GM10847 (cell line): ENCODE data around the gene ARL6IP6.
A peak's percentile ranks its signal among the peaks of the same experiment; 100 is the strongest.

Experiments
- POLR2A ChIP-seq: IDR thresholded peaks from 2 replicates; pipeline ENCODE4 v1.6.1; 2011; ENCODE audit not compliant: insufficient read length; ENCODE audit errors: extremely low read depth

ARL6IP6 gene

DNA sequence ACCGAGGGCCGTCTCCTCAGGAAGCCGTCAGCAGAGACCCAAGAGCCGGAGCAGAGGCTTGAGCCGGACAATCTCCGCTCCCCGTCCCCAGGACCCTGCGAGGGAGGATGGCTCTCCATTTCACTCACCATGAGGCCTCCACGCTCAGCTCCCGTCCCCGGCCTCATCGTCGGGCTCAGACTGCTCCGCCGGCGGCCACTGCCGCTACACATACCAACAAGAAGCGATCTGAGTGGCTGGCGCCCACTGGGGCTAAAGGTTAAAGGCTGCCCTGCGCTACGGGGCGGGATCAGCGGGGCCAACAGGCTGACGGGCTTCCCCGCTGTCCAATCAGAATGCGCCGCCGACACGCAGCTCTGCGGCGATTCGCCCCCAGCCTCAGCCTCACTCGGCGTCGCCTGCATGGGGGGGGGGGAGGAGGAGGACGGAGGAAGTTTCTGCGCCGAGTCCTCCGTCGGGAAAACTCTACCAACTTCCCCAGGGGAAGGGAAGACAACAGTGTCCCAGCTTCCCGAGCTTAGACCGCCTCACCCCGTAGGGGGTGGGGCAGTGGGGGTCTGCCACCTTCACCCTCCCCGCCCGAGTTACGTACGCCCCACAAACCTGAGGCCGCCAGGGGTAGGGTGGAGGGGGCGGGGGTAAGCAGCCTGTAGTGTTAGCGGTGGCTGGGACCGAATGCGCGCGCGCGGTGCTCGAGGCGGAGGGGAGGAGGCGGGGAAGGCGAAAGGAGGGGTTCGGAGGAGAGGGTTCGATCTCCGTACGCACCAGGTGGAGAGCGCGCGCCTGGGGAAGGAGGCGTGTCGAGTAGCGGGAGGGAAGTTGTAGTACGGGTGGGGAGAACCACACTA is 968 bp upstream of the ARL6IP6 start, which contains the start of gene PRPF40A:
PRPF40A (minus strand) TSS at position 234 of the 848 bp plus-strand sequence; CDS start at position 212, 22 bp downstream.
- TF ChIP-seq POLR2A, result peak; percentile 85

DNA sequence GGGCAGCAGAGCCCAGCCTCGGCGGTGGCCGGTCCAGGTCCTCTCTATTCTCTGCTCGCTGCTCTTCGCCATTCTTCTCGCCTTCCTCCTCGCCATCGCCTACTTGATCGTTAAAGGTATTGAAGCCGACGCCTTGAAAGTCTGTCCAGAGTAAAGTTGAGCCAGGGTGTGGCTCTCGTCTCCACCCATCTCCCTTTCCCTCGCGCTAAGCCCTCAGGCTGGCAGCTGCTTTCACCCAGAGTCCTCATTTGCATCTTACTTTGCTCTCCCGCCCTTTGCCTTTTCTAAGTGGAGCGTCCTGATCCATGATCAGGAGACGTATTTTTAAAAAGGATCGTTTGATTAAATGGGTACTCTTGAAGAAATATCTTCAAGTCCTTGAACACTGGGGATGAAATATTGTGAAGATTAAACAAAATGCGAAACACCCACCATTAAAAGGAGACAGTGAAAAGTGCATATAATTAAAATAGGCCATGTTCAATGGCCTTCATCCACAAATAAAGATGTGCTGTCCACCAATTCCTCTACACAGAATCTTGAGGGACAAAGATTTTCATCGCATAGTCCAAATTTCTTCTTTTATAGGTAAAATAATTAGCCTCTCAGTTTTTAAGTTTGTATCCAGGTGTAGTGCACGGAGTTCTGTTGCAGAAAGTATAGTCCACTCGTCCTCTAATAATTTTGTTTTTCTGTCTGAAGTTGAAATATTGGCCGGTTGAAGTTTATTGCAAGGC is 657 bp downstream of the ARL6IP6 start:
- TF ChIP-seq POLR2A, result no peak

DNA sequence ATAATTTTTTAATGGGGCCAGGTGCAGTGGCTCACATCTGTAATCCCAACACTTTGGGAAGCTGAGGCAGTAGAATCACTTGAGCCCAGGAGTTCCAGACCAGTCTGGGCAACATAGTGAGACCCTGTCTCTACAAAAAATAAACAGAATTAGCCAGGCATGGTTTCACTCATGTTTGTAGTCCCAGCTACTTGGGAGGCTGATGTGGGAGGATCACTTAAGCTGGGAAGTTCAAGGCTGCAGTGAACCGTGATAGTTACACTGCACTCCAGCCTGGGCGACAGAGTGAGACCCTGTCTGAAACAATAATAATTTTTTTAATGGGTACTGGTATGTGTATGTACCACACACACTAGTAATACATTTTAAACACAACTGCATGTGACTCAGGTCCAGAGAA is 2.4 kb downstream of the ARL6IP6 start:
- no peak for TF ChIP-seq POLR2A

DNA sequence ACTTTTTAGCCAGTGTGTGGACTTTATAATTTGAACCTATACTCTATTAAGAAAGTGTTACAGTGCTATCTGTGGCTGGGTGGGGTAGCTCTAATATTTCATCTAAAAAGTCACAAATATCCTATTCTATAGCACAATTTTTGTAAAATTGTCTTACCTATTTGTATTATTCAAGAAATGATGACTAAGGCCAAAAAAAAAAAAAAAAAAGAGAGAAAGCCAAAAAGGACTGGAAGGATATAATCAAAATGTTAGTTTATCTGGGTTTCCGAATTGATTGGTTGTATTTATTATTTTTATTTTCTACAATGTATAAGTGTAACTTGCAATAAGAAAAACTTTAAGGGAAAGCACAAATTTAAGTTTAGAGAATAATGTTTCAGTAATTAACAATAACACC is 5.5 kb downstream of the ARL6IP6 start:
- TF ChIP-seq POLR2A, result no peak

DNA sequence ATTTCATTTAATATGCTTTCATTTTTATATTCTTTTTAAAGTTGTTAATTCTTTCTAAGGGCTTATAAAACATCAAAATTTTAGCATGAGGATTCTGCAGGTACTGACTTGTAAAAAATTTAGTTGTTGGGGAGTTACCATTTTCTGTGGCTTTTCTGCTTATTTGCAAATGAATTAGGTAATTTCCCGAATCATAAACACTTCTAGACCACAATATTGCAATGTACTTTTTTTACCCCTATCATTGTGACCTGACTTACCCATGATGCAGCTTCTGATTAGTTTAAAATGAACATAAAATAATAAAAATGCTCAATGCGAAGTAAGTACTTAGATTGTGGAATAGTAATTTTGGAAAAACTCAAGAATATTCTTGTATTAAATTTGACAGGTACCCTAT is 11.4 kb downstream of the ARL6IP6 start:
- no peak for TF ChIP-seq POLR2A

DNA sequence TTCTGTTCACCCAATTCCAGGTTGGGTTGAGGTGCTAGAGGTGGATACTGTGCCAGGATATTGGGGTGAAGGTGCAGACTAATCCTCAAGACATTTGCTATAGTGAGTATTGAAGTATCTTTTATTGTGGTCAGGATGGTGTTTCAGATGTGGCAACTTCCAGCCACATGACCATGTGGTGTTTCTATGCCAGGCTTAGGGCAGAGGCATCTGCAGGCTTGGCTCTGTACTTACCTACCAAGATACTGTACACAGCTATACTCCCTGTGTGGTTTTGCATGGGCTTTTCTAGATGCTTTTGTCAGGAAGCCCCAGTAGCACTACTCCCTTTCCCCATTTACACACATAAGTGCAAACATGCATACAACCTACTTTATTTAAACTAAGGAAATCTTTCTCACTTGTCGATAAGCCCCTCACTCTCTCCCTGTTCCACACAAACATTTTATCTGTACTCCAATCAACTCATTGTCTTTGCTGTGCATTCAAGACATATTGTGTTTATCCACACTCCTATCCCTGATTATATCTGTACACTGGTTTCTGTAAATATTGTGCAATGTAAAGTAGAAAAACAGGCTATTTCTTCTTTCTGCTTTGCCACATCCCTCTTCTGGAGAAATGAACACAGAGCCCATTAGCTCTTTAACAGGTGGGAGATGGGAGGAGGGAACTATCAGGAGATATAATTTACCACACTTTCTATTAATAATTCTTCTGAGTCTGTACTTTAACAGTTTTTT is 12.3 kb downstream of the ARL6IP6 start:
- no peak for TF ChIP-seq POLR2A

DNA sequence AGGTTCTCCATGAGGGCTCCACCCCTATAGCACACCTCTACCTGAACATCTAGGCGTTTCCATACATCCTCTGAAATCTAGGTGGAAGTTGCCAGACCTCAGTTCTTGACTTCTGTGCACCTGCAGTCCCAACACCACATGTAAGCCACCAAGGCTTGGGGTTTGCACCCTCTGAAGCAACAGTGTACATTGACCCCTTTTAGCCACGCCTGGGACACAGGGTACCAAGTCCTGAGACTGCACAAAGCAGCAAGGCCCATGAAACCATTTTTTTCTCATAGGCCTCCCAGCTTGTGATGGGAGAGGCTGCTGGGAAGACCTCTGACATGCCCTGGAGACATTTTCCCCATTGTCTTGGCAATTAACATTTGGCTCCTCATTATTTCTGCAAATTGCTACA is 20.0 kb downstream of the ARL6IP6 start:
- no peak for TF ChIP-seq POLR2A

DNA sequence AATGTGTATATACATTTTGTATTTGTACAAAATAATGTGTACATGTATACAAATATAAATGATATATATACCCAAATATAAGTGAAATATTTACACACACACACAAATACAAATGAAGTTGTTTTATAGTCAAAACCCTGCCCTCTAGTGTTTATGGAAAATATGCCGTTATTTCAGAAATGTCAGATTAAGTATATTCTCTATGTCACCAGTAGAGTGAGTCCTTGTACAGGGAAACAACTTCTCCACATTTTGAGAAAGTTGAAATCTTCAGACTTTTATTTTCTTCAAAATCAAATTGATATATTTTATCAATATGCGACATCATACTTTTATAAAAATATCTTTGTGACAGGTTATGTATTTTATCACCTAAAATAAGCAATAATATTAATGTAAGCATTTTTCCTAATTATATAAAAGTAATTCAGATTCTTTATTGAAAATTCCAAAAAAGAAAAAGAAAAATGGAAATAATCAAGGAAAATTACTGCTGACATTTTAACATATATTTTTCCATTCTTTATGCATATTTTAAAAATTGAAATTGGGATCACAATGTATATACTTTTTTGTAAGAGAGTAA is 22.4 kb downstream of the ARL6IP6 start:
- TF ChIP-seq POLR2A, result no peak

DNA sequence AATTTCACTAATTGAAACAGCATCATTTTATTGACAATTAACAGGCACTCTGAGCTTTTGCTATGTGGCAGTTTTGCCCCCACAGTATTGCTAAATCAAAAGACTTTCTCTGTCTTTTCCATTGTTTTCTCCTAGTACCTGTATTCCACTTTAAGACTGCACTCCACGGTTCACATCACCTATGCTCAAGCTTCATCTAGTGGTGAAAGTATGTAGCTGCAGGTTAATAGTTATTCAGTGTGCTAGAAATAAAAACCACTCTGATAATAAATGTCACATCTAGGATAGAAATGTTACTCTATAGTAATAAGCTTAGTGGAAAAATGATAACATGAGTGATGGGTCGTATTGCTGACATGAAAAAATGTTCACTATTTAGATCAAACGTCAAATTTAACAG is 24.6 kb downstream of the ARL6IP6 start:
- TF ChIP-seq POLR2A, result no peak

DNA sequence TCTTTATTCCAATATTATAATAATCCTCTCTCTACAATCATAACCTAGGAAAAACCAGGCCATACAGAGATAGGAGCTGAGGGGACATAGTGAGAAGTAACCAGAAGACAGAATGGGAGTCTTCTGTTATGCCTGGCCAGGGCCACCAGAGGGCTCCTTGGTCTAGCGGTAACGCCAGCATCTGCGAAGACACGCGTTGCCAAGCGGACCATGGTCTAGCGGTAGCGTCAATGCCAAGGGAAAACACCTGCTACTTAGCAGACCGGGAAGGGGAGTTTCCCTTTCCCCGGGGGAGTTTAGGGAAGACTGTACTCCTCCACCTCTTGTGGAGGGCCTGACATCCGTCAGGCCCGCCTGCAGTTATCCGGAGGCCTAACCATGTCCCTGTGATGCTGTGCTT is 36.6 kb downstream of the ARL6IP6 start:
- TF ChIP-seq POLR2A, result no peak

DNA sequence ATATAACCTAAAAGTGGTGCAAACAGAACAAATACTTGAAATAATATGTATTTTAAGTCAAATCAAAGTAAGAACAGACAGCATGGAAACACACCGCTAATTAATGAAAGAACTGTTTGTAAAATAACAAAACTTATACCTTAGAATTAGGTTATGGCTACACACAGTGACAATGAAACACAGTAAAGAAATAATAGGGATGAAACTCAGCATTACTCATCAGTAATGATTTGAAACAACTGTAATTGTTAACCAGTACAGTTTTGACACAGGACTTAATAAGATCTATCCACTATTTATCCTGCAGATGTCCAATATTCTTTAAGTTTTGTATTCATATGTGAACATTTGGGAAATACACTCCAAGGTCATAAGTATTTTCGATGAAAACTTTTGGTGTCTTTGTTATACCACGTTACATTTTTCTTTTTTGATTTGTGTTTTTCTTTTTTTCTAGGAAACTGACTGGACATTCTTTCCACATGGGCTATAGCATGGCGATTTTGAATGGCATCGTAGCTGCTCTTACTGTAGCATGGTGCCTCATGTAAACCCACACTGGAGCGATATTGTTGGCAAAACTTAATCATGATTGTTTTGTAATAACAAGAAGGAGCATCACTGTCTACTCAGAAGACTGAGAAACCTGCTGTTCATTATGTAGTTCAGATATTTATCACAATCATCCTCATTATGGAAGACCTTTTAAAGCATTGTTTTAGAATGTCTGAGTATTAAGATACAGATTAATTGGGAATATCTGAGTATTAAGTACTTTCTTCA is 41.1 kb downstream of the ARL6IP6 start:
- no peak for TF ChIP-seq POLR2A

DNA sequence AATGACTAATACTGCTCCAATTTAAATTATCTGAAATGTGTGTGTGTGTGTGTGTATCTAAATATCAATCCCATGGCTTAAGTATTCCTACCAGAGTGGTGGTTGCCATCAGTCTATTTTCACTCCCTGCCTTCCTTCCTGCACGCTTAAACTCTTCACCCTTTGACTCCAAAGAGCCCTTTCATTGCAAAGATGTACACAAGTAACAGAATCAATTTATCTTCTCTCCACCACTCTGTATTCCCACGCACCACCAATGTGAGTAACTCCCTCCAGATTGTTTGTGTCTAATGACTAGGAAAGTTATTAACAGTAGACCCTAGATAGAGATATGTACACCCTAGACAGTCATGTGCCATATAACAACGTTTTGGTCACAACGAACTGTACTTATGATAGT is 42.8 kb downstream of the ARL6IP6 start:
- no peak for TF ChIP-seq POLR2A

DNA sequence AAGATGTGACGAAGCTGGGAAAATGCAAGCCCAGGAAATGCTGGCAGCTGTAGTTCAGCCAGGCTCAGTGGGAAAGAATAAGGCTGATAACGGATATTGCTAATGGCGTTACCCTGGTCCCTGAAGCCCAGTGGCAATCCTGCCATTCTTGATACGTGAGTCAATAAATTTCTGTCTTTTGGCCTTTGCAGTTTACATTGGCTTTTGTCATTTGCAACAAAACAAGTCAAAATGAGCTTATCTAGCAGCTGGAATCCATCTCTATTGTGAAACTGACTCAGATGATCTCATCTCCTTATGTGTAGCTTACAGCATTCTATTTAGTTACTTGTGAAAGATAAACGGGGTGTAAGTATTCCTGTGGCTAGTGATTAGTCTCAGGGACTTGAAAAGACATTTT is 43.8 kb downstream of the ARL6IP6 start:
- no peak for TF ChIP-seq POLR2A

DNA sequence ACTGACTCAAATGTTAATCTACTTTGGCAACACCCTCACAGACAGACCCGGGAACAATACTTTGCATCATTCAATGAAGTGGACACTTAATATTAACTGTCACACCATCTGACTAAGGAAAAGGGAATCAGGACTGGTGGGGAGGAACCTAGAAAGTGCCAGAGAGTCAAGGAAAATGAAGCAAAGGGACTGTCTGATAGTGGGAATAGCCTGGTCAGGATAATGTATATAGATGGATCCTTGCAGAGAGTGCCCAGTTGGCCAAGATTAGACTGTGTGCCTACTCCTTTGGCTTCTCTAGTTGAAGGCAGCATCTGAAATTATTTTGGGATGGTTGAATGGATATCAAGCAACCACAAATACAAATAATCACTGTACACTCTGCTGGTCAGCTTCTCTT is 45.2 kb downstream of the ARL6IP6 start:
- no peak for TF ChIP-seq POLR2A
